ENCODE data around the gene ZNF281.
"Not testable (repeated sequence)": the region's sequence is repeated elsewhere in the genome, so short reads cannot be mapped to it uniquely, and the experiment has no call there.

Gene ZNF281

DNA sequence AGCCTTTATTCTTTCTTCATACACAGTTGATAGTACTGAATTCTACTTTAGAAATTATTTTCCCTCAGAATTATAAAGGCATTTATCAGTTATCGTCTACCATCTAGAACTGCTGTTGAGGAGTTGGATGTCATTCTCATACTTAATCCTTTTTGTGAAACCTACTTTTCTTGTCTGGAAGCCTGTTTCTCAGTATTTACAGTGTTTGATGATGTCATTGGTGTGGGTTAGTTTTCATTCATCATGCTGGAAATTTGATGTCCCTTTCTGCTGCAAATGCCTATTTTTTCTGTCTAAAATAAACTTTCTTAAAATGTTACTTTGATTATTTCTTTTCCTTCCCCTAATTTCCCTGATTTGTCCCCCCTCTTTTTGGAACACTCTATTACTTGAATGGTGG lies 22.8 kb upstream of the ZNF281 start:
- DNase-seq (ENCODE audit: low read depth in 2 of 2, low spot score in 1 of 2): no peak

DNA sequence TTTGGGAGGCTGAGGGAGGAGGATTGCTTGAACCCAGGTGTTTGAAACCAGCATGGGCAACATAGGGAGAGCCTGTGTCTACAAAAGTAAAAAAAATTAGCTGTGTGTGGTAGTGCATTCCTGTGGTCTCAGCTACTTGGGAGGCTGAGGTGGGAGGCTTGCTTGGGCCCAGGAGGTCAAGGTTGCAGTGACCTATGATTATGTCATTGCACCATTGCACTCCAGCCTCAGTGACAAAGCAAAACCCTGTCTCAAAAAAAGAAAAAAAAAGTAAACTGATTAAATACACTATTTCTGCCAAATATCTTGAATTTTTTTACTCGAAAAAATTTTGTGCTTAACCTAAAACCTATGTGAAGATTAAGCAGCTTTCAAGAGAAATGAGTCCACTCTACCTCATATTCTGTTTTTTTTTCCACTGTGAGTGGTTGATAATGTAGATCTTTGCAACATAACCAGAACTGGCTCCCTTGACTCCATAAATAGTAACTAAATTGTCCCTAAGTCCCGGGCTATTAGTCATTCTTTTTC lies 19.4 kb upstream of the ZNF281 start:
- DNase-seq (ENCODE audit: low read depth in 2 of 2, low spot score in 1 of 2): no peak

DNA sequence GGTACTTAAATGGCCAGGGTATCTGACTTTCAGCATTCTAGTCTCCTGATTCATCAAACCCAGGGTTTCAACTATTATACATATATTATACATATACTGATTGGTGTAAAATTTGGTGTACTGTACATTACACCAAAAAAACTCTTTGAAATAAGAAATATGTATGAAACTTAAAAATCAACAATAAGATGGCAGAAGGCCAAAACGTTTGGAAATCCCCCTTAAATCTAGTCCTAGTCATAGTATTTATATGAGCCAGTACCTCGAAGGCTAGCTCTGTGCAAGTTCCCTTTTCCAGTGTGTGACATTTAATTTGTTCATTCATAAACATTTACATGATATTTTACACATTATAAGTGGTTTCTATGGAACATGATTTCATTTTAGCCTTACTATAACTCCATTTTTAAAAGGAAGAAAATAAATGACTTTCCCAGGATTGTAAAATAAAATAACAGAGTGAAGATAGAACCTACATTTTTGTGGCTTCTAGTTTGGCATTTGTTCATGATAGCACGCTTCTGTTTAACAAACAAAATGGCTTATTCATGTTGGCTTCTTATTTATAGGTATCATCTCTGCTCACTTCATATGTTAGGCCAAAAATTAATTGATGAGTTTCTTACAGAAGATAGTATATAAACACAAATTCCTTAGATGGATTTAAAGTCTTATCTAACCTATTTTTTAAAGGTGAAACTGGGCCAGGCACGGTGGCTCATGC lies 18.8 kb upstream of the ZNF281 start:
- DNase-seq (ENCODE audit: low read depth in 2 of 2, low spot score in 1 of 2): no peak

DNA sequence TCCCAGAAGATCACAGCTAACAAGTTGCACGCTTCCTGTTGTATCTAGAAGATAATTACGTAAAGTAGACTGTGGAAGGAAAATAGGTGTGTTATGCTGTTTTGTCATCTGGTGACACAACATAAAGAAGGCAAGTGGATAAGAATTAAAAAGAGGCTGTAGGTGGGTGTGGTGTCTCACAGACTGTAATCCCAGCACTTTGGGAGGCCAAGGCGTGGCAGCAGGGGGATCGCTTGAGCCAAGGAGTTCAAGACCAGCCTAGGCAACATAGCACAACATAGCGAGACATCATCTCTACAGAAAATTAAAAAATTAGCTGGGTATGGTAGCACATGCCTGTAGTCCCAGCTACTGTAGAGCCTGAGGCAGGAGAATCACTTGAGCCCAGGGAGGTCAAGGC lies 17.9 kb upstream of the ZNF281 start:
- no peak for DNase-seq (ENCODE audit: low read depth in 2 of 2, low spot score in 1 of 2)

- DNase-seq (ENCODE audit: low read depth in 2 of 2, low spot score in 1 of 2): no peak
Measured at GRCh38 chr1:200426196-200426595, 16.4 kb upstream of the ZNF281 start.

DNA sequence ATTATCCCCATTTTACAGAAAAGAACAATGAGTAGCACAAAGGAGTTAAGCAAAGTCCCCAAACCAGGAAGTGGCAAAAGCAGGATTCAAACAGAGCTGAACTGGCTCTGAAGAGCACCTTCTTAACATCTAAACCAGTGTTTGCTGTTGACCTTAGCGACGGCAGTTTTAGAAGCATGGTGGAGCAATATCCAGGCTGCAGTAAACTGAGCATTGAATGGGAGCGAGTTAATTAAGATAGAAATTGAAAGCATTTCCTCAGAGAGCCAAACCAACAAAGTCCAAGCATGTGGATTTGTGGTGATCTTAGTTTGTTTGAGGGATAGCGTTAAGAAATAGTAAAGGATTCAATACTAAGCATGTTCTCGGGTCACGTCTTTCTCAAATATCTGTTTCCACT lies 13.4 kb upstream of the ZNF281 start:
- no peak for DNase-seq (ENCODE audit: low read depth in 2 of 2, low spot score in 1 of 2)

DNA sequence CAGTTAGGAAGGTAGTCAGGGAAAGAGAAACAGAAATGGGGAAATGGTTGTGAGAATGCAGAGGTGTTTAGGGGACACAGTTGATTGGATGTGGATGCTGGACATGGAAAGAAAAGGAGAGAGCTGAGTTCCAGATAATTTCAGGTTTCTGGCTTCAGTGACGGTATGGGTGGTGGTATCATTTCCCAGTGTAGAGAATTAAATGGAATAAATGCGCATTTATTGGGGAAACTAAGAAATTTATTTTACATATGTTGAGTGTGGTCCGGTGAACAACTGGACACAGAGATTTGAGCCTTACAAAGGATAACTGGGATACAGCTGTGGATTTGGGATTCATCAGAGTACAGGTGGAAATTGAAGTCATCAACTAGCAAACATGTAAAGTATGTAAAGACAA lies 12.4 kb upstream of the ZNF281 start:
- DNase-seq (ENCODE audit: low read depth in 2 of 2, low spot score in 1 of 2): no peak

DNA sequence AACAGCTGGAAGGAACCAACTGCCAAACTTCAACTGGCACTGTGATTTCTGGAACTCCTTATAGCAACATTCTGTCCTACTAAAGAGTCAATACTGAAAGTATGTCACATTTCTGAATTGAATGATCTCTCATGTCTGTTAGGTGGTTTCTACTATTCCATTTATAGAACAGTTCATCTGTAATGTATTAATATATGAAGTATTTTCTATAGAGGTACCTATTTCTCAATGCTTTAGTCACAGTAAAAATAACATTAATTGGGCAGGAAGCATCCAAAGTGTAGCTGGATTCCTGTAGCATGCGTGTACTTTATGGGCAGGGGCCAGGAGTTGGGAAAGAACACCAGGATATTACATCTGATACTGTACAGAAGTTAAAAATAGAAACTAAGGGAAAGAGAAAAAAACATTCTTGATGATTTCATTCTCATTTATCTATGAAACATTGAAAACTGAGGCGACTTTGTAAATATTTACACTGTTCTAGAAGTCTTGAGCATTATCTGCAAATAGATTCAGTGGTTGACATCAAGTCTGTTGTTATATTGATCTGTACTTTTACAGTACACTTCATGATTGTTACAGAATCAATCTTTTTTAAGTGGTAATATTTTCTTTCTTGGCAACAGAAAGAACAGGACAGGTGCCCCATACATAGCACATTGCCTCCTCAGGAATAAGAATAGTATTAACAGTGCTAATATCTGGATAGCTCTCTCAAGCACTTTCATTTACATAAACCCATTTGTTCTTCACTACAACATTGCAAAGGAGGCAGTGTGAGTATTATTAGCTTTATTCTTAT lies 6.2 kb upstream of the ZNF281 start:
- no peak for DNase-seq (ENCODE audit: low read depth in 2 of 2, low spot score in 1 of 2)

DNA sequence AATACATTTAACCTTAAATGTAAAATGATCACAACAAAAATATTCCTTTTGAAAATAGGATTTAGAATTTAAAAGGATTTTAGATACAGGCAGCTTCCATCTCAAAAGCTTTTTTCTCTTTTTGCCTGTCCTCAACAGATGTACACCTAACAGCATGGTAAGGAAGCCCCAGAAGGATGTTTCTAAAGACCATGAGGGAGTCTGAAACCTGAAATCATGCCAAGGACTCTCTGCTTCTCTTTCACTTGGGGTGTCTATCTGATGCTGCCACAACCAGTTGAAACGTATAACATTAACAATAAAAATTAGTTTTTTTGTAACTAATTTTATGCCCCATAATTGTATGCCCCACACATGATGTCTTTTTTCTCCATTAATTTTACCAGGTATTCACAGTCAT lies 5.4 kb upstream of the ZNF281 start:
- DNase-seq (ENCODE audit: low read depth in 2 of 2, low spot score in 1 of 2): no peak

DNA sequence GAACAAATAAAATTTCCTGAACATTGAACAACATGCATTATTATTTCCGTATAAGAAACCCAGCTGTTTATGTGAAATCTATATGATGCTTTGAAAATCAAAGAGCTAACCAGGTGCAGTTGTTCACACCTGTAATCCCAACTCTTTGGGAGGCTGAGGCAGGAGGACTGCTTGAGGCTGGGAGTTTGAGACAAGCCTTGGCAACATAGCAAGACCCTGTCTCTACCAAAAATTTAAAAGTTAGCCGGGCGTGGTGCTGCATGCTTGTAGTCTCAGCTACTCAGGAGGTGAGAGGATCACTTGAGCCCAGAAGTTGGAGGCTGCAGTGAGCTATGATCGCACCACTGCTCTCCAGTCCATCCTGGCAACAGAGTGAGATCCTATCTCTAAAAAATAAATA lies 4.8 kb upstream of the ZNF281 start:
- no peak for DNase-seq (ENCODE audit: low read depth in 2 of 2, low spot score in 1 of 2)

DNA sequence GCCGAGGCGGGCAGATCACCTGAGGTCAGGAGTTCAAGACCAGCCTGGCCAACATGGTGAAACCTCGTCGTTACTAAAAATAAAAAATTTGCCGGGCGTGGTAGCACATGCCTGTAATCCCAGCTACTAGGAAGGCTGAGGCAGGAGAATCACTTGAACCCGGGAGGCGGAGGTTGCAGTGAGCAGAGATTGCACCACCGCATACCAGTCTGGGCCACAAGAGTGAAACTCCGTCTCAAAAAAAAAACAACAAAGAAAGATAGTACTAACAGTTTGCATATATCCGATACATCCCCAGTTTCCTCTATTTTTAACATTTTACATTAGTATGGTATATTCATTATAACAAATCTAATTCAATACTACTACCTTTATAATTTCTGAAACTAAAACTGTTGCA lies 3.9 kb upstream of the ZNF281 start:
- DNase-seq (ENCODE audit: low read depth in 2 of 2, low spot score in 1 of 2): not testable (repeated sequence)

DNA sequence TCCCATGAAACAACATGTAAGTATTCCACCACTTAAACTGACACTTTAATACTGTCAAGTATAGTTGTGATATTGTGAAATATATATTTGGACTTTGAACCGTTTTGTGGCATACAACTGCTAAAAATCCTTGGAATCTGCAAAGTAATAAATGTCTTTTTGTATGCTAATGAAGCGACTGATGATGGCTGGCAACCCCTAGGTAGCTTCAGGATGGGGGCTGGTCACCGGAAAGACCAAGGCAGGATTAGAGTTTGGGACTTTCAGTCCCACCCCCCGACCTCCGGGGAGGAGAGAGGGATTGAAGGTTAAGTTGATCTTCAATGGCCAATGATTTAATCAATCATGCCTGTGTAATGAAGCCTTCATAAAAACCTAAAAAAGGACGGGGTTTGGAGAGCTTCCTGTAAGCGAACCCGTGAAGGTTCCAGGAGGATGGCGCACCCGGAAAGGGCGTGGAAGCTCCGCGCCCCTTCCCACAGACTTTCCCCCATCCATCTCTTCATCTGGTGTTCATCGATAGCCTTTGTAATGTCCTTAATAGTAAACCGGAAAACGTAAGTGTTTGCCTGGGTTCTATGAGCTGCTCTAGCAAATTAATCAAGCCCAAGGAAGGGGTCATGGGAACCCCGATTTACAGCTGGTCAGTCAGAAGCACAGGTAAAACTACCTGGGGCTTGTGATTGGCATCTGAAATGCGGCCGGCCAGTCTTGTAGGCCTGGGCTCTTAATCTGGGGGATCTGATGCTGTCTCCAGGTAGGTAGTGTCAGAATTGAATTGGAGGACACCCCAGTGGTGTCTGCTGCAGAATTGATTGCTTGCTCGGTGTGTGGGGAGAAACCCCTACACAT lies 1.8 kb upstream of the ZNF281 start:
- DNase-seq (ENCODE audit: low read depth in 2 of 2, low spot score in 1 of 2): no peak

DNA sequence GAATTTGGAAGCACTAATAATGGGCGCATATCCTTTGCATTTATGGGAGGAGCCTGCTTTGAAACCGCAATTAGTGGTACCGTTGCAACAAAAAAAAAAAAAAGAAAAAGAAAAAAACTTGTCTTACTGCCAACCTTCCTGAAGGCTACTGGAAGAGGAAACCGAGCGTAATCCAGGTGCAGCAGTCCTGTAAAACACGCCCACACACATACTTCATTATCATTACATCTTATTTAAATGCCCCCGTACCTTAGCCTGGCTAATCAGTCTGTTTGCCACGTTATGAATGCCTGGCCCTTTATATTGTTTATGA lies 686 bp upstream of the ZNF281 start:
- DNase-seq (ENCODE audit: low read depth in 2 of 2, low spot score in 1 of 2): no peak

DNA sequence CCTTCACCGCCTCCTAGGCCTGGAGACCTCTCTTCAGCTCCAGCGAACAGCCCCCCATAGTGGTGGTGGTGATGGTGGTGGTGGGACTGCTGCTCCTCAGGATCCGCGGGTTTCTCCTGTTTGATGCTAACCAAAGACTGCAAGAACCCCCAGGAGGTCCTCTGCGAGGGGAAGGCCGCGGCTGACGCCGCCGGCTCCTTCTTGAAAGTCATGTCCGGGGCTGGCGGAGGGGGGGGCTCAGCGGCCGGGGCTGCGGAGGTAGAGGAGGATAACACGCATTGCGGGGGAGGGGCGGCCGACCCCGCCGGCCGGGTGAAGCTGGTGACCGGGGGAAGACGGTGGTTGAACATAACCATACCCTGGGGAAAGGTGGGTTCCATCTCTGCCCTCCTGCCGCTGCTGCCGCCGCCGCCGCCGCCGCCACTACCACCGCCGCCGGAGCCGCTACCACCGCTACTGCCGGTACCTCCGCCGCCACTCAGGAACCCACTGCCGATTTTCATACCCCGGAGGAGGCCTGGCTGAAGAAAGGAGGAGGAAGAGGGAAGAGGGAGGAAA lies 554 bp downstream of the ZNF281 start:
- DNase-seq (ENCODE audit: low read depth in 2 of 2, low spot score in 1 of 2): peak; percentile 10 to 15

DNA sequence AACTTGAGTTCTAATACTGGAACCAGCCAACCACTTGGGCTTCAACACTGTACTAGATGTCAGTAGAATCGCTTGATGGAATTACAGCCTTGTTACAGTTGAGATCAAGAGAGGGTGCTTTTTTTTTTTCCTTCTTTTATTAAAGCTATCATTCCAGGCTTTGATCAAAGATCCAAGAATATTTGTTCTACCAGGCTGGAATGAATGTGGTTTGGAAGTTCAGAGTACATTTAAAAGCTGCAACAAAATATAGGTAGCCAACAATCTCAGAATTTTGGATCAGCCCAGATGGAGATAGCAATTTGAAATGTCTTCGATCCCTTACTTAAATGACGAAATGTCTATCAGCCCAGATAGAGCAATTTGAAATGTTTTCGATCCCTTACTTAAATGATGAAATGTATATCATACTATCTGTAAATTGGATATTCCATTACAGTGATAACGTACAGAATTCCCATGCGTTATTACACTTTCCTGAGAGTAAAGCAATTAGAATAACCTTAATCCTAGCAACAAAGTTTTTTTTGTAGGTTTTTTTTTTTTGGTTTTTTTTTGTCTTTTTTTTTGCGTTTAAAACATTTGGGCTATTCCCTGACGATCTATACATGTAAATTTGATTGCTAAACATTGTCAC lies 3.6 kb downstream of the ZNF281 start:
- no peak for DNase-seq (ENCODE audit: low read depth in 2 of 2, low spot score in 1 of 2)

- DNase-seq (ENCODE audit: low read depth in 2 of 2, low spot score in 1 of 2): no peak
Measured at GRCh38 chr1:200405264-200405663, 4.6 kb downstream of the ZNF281 start.

DNA sequence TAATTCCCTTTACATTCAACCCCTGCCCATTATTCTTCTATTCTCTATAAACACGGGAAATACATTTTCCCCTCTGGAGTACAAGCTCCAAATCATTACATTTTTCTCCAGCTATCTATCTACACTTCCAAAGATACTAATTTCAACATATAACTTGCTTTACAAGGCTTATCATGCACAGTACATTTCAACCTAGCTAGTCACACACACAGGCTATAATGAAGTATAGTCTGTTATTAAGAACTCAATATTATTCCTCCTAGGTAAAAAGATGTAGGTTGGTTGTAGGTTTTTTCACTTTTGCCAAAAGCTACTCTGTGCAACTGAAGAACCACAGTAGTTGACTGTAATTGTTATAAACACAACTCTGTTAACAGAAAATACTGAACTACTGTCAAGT lies 8.1 kb downstream of the ZNF281 start:
- DNase-seq (ENCODE audit: low read depth in 2 of 2, low spot score in 1 of 2): no peak

DNA sequence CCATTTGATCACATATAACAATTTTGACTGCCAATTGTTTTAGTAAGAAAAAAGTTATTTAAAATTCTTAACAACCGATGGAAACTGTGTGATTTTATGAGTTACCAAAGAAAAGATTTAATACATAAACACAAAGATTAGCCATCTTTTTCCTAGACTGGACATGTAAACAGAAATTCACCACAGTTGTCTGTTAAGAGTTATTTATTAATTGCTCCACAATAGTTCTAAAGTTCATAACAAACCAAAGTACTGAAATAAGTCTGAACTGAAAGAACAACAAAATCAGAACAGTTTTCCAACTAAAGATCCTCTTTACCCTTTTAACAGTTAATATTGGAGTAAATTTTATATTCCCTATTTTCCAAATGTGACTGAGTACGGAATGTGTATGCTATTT lies 8.6 kb downstream of the ZNF281 start:
- no peak for DNase-seq (ENCODE audit: low read depth in 2 of 2, low spot score in 1 of 2)

GRCh38 chr1:200400556-200400955 lies 9.3 kb downstream of the ZNF281 start:
- DNase-seq (ENCODE audit: low read depth in 2 of 2, low spot score in 1 of 2): no peak

DNA sequence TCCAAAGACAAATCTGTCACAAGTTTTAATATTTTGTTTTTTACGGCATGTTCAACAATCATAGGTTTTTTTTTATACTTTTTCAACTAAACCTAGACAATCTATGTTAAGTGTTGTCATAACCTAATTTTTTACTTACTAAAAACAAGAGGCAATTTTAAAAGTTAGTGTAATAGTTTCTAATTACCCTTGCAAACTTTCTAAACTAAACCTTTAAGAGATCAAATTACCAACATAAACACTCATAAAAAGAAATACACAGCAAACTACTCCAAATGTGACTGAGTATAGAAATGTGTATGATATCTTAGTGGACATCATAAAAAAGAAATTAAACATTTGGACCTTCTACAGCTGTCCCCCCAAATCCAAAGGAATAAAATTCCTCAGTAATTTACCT lies 10.0 kb downstream of the ZNF281 start:
- no peak for DNase-seq (ENCODE audit: low read depth in 2 of 2, low spot score in 1 of 2)

GRCh38 chr1:200398373-200398772 lies 11.5 kb downstream of the ZNF281 start:
- DNase-seq (ENCODE audit: low read depth in 2 of 2, low spot score in 1 of 2): no peak
